ENCODE measurements around the gene RPL12.

The RPL12 gene

GRCh38 chr9:127424676-127424999 lies 26.6 kb downstream of the RPL12 start:
- Histone ChIP-seq H3K4me1 (ENCODE audit: control insufficient read depth, low read length) (peaks cover 26% of the 10 kb centered on the region), H3K79me2 (ENCODE audit: control insufficient read depth, low read length) (peaks cover 61% of the 10 kb centered on the region), H3K9me2 (replicated peaks; ENCODE audit: control insufficient read depth, low read length) (no peaks in the 10 kb centered on the region), H3K27me3 (ENCODE audit: control insufficient read depth, low read length) (no peaks in the 10 kb centered on the region), H3K9me3 (ENCODE audit: control insufficient read depth, insufficient read depth, low read length) (no peaks in the 10 kb centered on the region), H3K36me3 (ENCODE audit: control insufficient read depth, low read length) (peaks cover 14% of the 10 kb centered on the region), H3K27ac (ENCODE audit: low read depth, low read length) (no peak overlapping the region), H3F3A (ENCODE audit: control insufficient read depth, insufficient read depth) (no peaks in the 10 kb centered on the region), H3K4me2 (ENCODE audit: low read length) (peak overlapping the region; percentile 99), H4K20me1 (ENCODE audit: control insufficient read depth, insufficient read depth, low read depth, low read length) (0 out of 2 replicates have a peak, but pooled peaks cover 4% of the 10 kb centered on the region), H3K4me3 (ENCODE audit: low read length) (peak overlapping the region; percentile 97)
- no peak for TF ChIP-seq EZH2phosphoT487 (IDR thresholded peaks at IDR 0.05; ENCODE audit: borderline replicate concordance, low read length)
- peak; percentile 11 for TF ChIP-seq CTCF (IDR thresholded peaks at IDR 0.05; ENCODE audit: low read depth, low read length, poor library complexity, severe bottlenecking)

- peaks cover 26% of the 10 kb centered on the region for H3K4me1 ChIP-seq (ENCODE audit: control insufficient read depth, low read length)
- peaks cover 61% of the 10 kb centered on the region for H3K79me2 ChIP-seq (ENCODE audit: control insufficient read depth, low read length)
- TF ChIP-seq CTCF (IDR thresholded peaks at IDR 0.05; ENCODE audit: low read depth, low read length, poor library complexity, severe bottlenecking): no peak
- no peak for TF ChIP-seq EZH2phosphoT487 (IDR thresholded peaks at IDR 0.05; ENCODE audit: borderline replicate concordance, low read length)
- 0 out of 2 replicates have a peak, but pooled peaks cover 4% of the 10 kb centered on the region for H4K20me1 ChIP-seq (ENCODE audit: control insufficient read depth, insufficient read depth, low read depth, low read length)
- peak within 1 kb of the TSS; percentile 99 for H3K4me2 ChIP-seq (ENCODE audit: low read length)
- no peaks in the 10 kb centered on the region for H3K9me2 ChIP-seq (replicated peaks; ENCODE audit: control insufficient read depth, low read length)
- no peaks in the 10 kb centered on the region for H3K27me3 ChIP-seq (ENCODE audit: control insufficient read depth, low read length)
- no peaks in the 10 kb centered on the region for H3F3A ChIP-seq (ENCODE audit: control insufficient read depth, insufficient read depth)
- peaks cover 9% of the 10 kb centered on the region for H3K36me3 ChIP-seq (ENCODE audit: control insufficient read depth, low read length)
- no peaks in the 10 kb centered on the region for H3K9me3 ChIP-seq (ENCODE audit: control insufficient read depth, insufficient read depth, low read length)
- H3K4me3 ChIP-seq (ENCODE audit: low read length): peak within 1 kb of the TSS; percentile 97
- H3K27ac ChIP-seq (ENCODE audit: low read depth, low read length): peak within 1 kb of the TSS; percentile 52
Measured at GRCh38 chr9:127423934-127424675, 27.1 kb downstream of the RPL12 start, which contains the start of gene ZNF79. Gene ZNF79, plus strand, starts transcription at chr9:127424382. Its CDS starts 406 bp downstream, at chr9:127424788.

GRCh38 chr9:127423476-127423933 lies 27.7 kb downstream of the RPL12 start:
- H3K9me3 ChIP-seq (ENCODE audit: control insufficient read depth, insufficient read depth, low read length): no peaks in the 10 kb centered on the region
- H3K9me2 ChIP-seq (replicated peaks; ENCODE audit: control insufficient read depth, low read length): no peaks in the 10 kb centered on the region
- no peaks in the 10 kb centered on the region for H3K27me3 ChIP-seq (ENCODE audit: control insufficient read depth, low read length)
- no peaks in the 10 kb centered on the region for H3F3A ChIP-seq (ENCODE audit: control insufficient read depth, insufficient read depth)
- peaks cover 26% of the 10 kb centered on the region for H3K4me1 ChIP-seq (ENCODE audit: control insufficient read depth, low read length)
- peak overlapping the region; percentile 97 for H3K4me3 ChIP-seq (ENCODE audit: low read length)
- 0 out of 2 replicates have a peak, but pooled peaks cover 4% of the 10 kb centered on the region for H4K20me1 ChIP-seq (ENCODE audit: control insufficient read depth, insufficient read depth, low read depth, low read length)
- peak overlapping the region; percentile 52 for H3K27ac ChIP-seq (ENCODE audit: low read depth, low read length)
- H3K4me2 ChIP-seq (ENCODE audit: low read length): peak overlapping the region; percentile 99
- peaks cover 61% of the 10 kb centered on the region for H3K79me2 ChIP-seq (ENCODE audit: control insufficient read depth, low read length)
- H3K36me3 ChIP-seq (ENCODE audit: control insufficient read depth, low read length): peaks cover 7% of the 10 kb centered on the region
- no peak for TF ChIP-seq CTCF (IDR thresholded peaks at IDR 0.05; ENCODE audit: low read depth, low read length, poor library complexity, severe bottlenecking)
- no peak for TF ChIP-seq EZH2phosphoT487 (IDR thresholded peaks at IDR 0.05; ENCODE audit: borderline replicate concordance, low read length)
